Spleen (tissue), 11 donors: ENCODE data around the gene OR52K2. TPM values are rescaled to one million over a fixed set of nuclear protein-coding genes. Genes with fewer than 3 reads are reported as not detected.

Source experiments
- DNase-seq: peaks from one replicate; pipeline ENCODE4 v3.0.0-alpha.2; 2020
- H3K27ac ChIP-seq, 8 donors: fragments of 200-600 bp; sonication (generic) in 7 of 8; 1 replicate in 4 of 8; 2 replicates in 4 of 8; pipeline versions ENCODE4 v1.5.0 to v1.8.0; 2016 to 2021; ENCODE audit warnings: inconsistent platforms in 4 of 8, mild to moderate bottlenecking in 4 of 8, moderate library complexity in 1 of 8
- H3K27me3 ChIP-seq, 7 donors: fragments of 200-600 bp; sonication (generic) in 6 of 7; replicated peaks in 1 of 7; 1 replicate in 4 of 7; 2 replicates in 3 of 7; pipeline versions ENCODE4 v1.5.0 to v1.8.0; 2016 to 2021; ENCODE audit warnings: inconsistent platforms in 3 of 7, mild to moderate bottlenecking in 1 of 7
- H3K36me3 ChIP-seq, 6 donors: fragments of 200-600 bp; sonication (generic) in 5 of 6; 1 replicate in 4 of 6; 2 replicates in 2 of 6; pipeline versions ENCODE4 v1.5.0 to v1.8.0; 2016 to 2021; ENCODE audit warnings: inconsistent platforms in 2 of 6
- H3K4me1 ChIP-seq, 6 donors: fragments of 200-600 bp; sonication (generic) in 5 of 6; 1 replicate in 3 of 6; 2 replicates in 3 of 6; pipeline versions ENCODE4 v1.5.0 to v1.8.0; 2016 to 2021; ENCODE audit warnings: inconsistent platforms in 3 of 6
- H3K4me3 ChIP-seq, 8 donors: fragments of 200-600 bp; sonication (generic) in 7 of 8; 1 replicate in 4 of 8; 2 replicates in 4 of 8; pipeline versions ENCODE4 v1.5.0 to v1.8.0; 2016 to 2021; ENCODE audit warnings: inconsistent platforms in 4 of 8, mild to moderate bottlenecking in 4 of 8, moderate library complexity in 2 of 8
- H3K9me3 ChIP-seq, 8 donors: fragments of 200-600 bp; sonication (generic) in 7 of 8; 1 replicate in 4 of 8; 2 replicates in 4 of 8; pipeline versions ENCODE4 v1.5.0 to v1.8.0; 2016 to 2021; ENCODE audit warnings: inconsistent platforms in 4 of 8
- POLR2A ChIP-seq, 3 donors: fragments of 450-650 bp; IDR thresholded peaks; one replicate each; pipeline ENCODE4 v1.5.1; 2017; ENCODE audit warnings: antibody characterized with exemption in 3 of 3, mild to moderate bottlenecking in 1 of 3
- POLR2AphosphoS5 ChIP-seq, 3 donors: sonication (generic); formaldehyde crosslinking; IDR thresholded peaks; one replicate each; pipeline ENCODE4 v1.5.1; 2017; ENCODE audit warnings: antibody characterized with exemption in 3 of 3
- WGBS, 5 donors: extraction: QIAGEN DNeasy Blood & Tissue Kit in 3 of 5; methylation state at CpG; one replicate each; pipeline versions ENCODE4 v1.1.5 to v1.1.7; 2013 to 2018; 5-methylcytosine and 5-hydroxymethylcytosine counted together
- intact Hi-C: fragments of 100-400 bp; cut with DNase I; formaldehyde crosslinking; loops from one replicate; pipeline ENCODE4 v1.15.0; 2023; ENCODE audit warnings: low total_unique reads
- polyA plus RNA-seq, 3 donors: library from polyadenylated mRNA; stranded (reverse); fragments of 200-250 nt; gene quantifications; one replicate each; pipeline ENCODE4 v1.2.1, GENCODE V29; 2013
- total RNA-seq, 7 donors: library from RNA; depleted of rRNA in 3 of 7; stranded (reverse); fragments of >200 nt in 3 of 7; fragmentation: NEBNext Ultra II Directional in 4 of 7; extraction: Animal tissue kit (Norgen Biotek cat#: 25700) in 4 of 7; gene quantifications; one replicate each; pipeline versions ENCODE4 v1.1.0 to v1.2.1, GENCODE V29; 2016 to 2021
- TF ChIP-seq, protein P1 (sequence below), 11 experiments: fragments of 200-600 bp in 7 of 11; fragments of 450-650 bp in 4 of 11; sonication (generic) in 4 of 11; IDR thresholded peaks in 8 of 11; conservative IDR thresholded peaks in 3 of 11; 1 replicate in 7 of 11; 2 replicates in 4 of 11; pipeline versions ENCODE4 v1.4.0 to v1.8.0; 2016 to 2021; ENCODE audit warnings: antibody characterized with exemption in 11 of 11, inconsistent platforms in 4 of 11, mild to moderate bottlenecking in 1 of 11
- donor health status: healthy with polysubstance abuse.
- donor health status: DM: no; HTN: no; CAD: no; lungs with moderate emphysema.
- donor health status: DM: no; HTN: no; CAD: no.
- donor health status: Bipolar disorder and iron deficiency.
- donor health status: healthy.
- donor health status: DM: no; HTN: no; CAD: no.
- donor health status: DM: yes; HTN: yes; CAD: no.

OR52K2 gene
- total and polyA plus RNA-seq, 10 donors = 0.94 to 1.4 (median 1.1) TPM; not detected in 5

DNA sequence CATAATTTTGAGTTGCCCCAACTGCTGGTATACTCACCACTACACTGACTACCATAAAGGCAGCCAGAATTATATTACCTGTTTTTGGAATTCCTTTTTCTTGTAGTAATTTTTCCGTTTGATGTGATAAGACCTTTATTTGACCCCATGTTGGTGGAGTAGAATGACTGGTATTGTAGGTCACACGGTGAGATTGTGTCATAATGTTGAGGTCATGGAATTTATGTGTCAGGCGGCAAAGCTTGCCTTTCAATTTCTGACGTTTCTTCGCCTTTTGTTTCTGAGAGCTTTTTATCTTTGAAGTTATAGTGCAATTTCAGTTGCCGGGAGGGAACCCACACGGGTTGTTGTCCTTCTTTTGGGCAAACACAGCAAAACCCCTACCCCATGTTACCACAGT is 46.4 kb downstream of the OR52K2 start:
- TF ChIP-seq POLR2A (IDR thresholded peaks at IDR 0.05) = no peak
- TF ChIP-seq POLR2AphosphoS5 (IDR thresholded peaks at IDR 0.05) = no peak
- TF ChIP-seq, protein P1, sequence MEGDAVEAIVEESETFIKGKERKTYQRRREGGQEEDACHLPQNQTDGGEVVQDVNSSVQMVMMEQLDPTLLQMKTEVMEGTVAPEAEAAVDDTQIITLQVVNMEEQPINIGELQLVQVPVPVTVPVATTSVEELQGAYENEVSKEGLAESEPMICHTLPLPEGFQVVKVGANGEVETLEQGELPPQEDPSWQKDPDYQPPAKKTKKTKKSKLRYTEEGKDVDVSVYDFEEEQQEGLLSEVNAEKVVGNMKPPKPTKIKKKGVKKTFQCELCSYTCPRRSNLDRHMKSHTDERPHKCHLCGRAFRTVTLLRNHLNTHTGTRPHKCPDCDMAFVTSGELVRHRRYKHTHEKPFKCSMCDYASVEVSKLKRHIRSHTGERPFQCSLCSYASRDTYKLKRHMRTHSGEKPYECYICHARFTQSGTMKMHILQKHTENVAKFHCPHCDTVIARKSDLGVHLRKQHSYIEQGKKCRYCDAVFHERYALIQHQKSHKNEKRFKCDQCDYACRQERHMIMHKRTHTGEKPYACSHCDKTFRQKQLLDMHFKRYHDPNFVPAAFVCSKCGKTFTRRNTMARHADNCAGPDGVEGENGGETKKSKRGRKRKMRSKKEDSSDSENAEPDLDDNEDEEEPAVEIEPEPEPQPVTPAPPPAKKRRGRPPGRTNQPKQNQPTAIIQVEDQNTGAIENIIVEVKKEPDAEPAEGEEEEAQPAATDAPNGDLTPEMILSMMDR (IDR thresholded peaks at IDR 0.05 in 8 of 11, conservative IDR thresholded peaks at IDR 0.05 in 3 of 11) = no peak
- WGBS, 5 donors = 60 to 71% (median 65%) methylated on average over 7 of the region's 7 CpGs
- Histone ChIP-seq H3K27me3 (peaks cover 0 to 7% (median 0%) of the 10 kb centered on the region in 7 donors), H3K4me3 (no peak overlapping the region), H3K4me1 (peaks cover 0 to 7% (median 4%) of the 10 kb centered on the region in 6 donors), H3K36me3 (no peaks in the 10 kb centered on the region), H3K9me3 (no peaks in the 10 kb centered on the region), H3K27ac (no peak overlapping the region)
- DNase-seq = no peak
- intact Hi-C loops = no loop called here

DNA sequence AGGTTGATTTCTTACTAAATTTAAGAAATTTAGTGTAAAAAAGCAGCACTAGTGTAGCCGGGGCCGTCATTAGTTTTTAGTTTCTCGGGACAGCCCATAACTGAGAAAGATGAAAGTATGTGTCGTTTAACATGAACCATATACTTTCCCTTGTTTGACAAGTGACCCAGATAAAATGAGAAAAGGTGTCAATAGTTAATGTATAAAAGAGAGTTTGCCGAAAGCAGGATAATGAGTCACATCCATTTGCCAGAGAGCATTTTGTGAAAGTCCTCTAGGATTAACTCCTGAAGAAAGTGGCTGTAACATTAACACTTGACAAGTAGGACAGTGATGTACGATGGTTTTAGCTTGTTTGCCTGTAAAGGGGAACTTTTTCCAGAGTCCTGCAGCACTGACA is 46.9 kb downstream of the OR52K2 start:
- intact Hi-C loops = no loop called here
- H3K9me3 ChIP-seq = no peaks in the 10 kb centered on the region
- H3K4me3 ChIP-seq = no peak overlapping the region
- no peak for DNase-seq
- H3K36me3 ChIP-seq = no peaks in the 10 kb centered on the region
- peaks cover 0 to 7% (median 0%) of the 10 kb centered on the region in 7 donors for H3K27me3 ChIP-seq
- WGBS, 5 donors = 55 to 68% (median 65%) methylated on average over 6 of the region's 6 CpGs
- no peak overlapping the region for H3K27ac ChIP-seq
- TF ChIP-seq, protein P1 (IDR thresholded peaks at IDR 0.05 in 8 of 11, conservative IDR thresholded peaks at IDR 0.05 in 3 of 11) = no peak
- TF ChIP-seq POLR2AphosphoS5 (IDR thresholded peaks at IDR 0.05) = no peak
- H3K4me1 ChIP-seq = peaks cover 0 to 7% (median 4%) of the 10 kb centered on the region in 6 donors

DNA sequence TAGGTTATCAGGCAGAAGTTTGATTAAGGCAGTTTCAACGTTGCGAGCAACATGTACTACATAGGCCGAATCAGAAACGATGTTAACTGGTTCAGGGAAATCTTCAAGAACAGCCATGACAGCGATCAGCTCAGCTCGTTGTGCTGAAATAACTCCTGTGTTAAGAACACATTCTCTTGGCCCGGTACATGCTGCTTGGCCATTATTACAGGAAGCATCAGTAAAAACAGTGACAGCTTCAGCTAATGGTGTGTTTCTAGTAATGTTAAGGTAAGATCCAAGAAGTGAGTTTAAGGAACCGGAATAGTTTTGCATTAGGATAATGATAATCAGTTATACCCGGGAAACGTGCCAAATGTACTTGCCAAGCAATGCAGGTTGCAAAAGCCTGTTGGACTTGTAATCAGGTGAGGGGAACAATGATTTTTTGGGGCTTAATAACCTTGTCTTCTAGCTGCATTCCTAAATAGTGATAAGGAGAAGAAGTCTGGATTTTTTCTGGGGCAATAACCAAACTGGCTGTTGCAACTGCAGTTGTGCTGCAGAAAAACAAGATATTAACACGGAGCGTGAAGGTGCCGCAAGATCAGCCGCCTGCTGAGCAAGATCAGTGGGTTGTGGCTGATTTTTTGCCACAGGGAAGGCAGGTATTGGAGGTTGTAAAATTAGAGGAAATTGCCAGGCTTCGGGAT is 47.6 kb downstream of the OR52K2 start:
- no peaks in the 10 kb centered on the region for H3K9me3 ChIP-seq
- TF ChIP-seq POLR2A (IDR thresholded peaks at IDR 0.05) = no peak
- TF ChIP-seq, protein P1 (IDR thresholded peaks at IDR 0.05 in 8 of 11, conservative IDR thresholded peaks at IDR 0.05 in 3 of 11) = no peak
- TF ChIP-seq POLR2AphosphoS5 (IDR thresholded peaks at IDR 0.05) = no peak
- 72 to 80% (median 74%) methylated on average over 15 of the region's 15 CpGs for WGBS, 5 donors
- H3K4me1 ChIP-seq = peaks cover 0 to 7% (median 4%) of the 10 kb centered on the region in 6 donors
- no peak overlapping the region for H3K4me3 ChIP-seq
- intact Hi-C loops = no loop called here
- H3K27me3 ChIP-seq = peaks cover 0 to 7% (median 0%) of the 10 kb centered on the region in 7 donors
- no peak overlapping the region for H3K27ac ChIP-seq
- no peaks in the 10 kb centered on the region for H3K36me3 ChIP-seq
- DNase-seq = no peak

Other genes starting within 250 kb of the OR52K2 start
- not detected for gene OR52B4, start 80.9 kb upstream of the OR52K2 start, total RNA-seq
- not detected for gene OR52B4, start 80.9 kb upstream of the OR52K2 start, polyA plus RNA-seq
- 10 to 100 TPM; 28.0 to 43.3 (median 32.3) TPM for gene TRIM21, start 55.6 kb upstream of the OR52K2 start, total RNA-seq
- 10 to 100 TPM; 20.3 to 36.0 (median 20.6) TPM for gene TRIM21, start 55.6 kb upstream of the OR52K2 start, polyA plus RNA-seq
- gene OR52K1, start 33.4 kb downstream of the OR52K2 start, total RNA-seq = under 1 TPM; 0.09 to 0.85 (median 0.30) TPM
- not detected for gene OR52K1, start 33.4 kb downstream of the OR52K2 start, polyA plus RNA-seq
- not detected for gene OR52M1, start 95.9 kb downstream of the OR52K2 start, total RNA-seq
- not detected for gene OR52M1, start 95.9 kb downstream of the OR52K2 start, polyA plus RNA-seq
- gene OR52I2, start 132.4 kb downstream of the OR52K2 start, total RNA-seq = not detected
- gene OR52I2, start 132.4 kb downstream of the OR52K2 start, polyA plus RNA-seq = not detected
- gene OR52I1, start 144.7 kb downstream of the OR52K2 start, total RNA-seq = not detected
- not detected for gene OR52I1, start 144.7 kb downstream of the OR52K2 start, polyA plus RNA-seq
- 10 to 100 TPM; 12.2 to 22.9 (median 19.5) TPM for gene TRIM68, start 158.9 kb downstream of the OR52K2 start, total RNA-seq
- 1 to 10 TPM; 3.4 to 7.2 (median 4.0) TPM for gene TRIM68, start 158.9 kb downstream of the OR52K2 start, polyA plus RNA-seq
- not detected for gene OR51D1, start 188.2 kb downstream of the OR52K2 start, total RNA-seq
- gene OR51D1, start 188.2 kb downstream of the OR52K2 start, polyA plus RNA-seq = not detected
- gene OR51E1, start 194.7 kb downstream of the OR52K2 start, total RNA-seq = not detected
- gene OR51E1, start 194.7 kb downstream of the OR52K2 start, polyA plus RNA-seq = under 1 TPM; 0.04 to 0.18 (median 0.06) TPM
- not detected for gene OR51E2, start 248.6 kb downstream of the OR52K2 start, total RNA-seq
- under 1 TPM in 2 of 3 donors, not detected in 1; 0.05 to 0.09 TPM for gene OR51E2, start 248.6 kb downstream of the OR52K2 start, polyA plus RNA-seq